Osteoblast (primary cell): ENCODE data around the gene EBF4. TPM values are rescaled to one million over a fixed set of nuclear protein-coding genes. Genes with fewer than 3 reads are reported as not detected.

ENCODE experiments used
- DNase-seq: peaks from one replicate; pipeline ENCODE4 v3.0.0; 2011; ENCODE audit warnings: low spot score, mixed read lengths; ENCODE audit not compliant: insufficient read length; ENCODE audit errors: missing footprints
- H2AFZ ChIP-seq: 2 replicates; pipeline ENCODE4 v1.6.0; 2011; ENCODE audit warnings: mild to moderate bottlenecking, low read length
- H3K27ac ChIP-seq: 2 replicates; pipeline ENCODE4 v1.5.1; 2011; ENCODE audit warnings: mild to moderate bottlenecking, low read depth, low read length, moderate library complexity
- H3K27me3 ChIP-seq: 2 replicates; pipeline ENCODE4 v1.6.0; 2012; ENCODE audit warnings: mild to moderate bottlenecking, control low read depth, inconsistent platforms, low read length, moderate library complexity; ENCODE audit not compliant: insufficient read depth
- H3K36me3 ChIP-seq: 2 replicates; pipeline ENCODE4 v1.5.1; 2011; ENCODE audit warnings: mild to moderate bottlenecking, low read length, control low read depth, moderate library complexity; ENCODE audit not compliant: insufficient read depth
- H3K4me1 ChIP-seq: 2 replicates; pipeline ENCODE4 v1.5.1; 2011; ENCODE audit warnings: mild to moderate bottlenecking, low read length, control low read depth, moderate library complexity; ENCODE audit not compliant: insufficient read depth
- H3K4me2 ChIP-seq: 2 replicates; pipeline ENCODE4 v1.6.0; 2011; ENCODE audit warnings: mild to moderate bottlenecking, low read length; ENCODE audit not compliant: insufficient read depth
- H3K4me3 ChIP-seq: fragments of 200-600 bp; sonication (generic); 3 replicates; pipeline ENCODE4 v1.5.1; 2012; ENCODE audit warnings: mild to moderate bottlenecking, low read length, inconsistent platforms; ENCODE audit not compliant: insufficient read depth
- H3K79me2 ChIP-seq: 2 replicates; pipeline ENCODE4 v1.6.0; 2012; ENCODE audit warnings: mild to moderate bottlenecking, low read length, control low read depth, inconsistent platforms; ENCODE audit not compliant: insufficient read depth
- H3K9me3 ChIP-seq: 2 replicates; pipeline ENCODE4 v1.5.1; 2011; ENCODE audit warnings: low read depth, low read length, control low read depth
- H4K20me1 ChIP-seq: 2 replicates; pipeline ENCODE4 v1.6.0; 2012; ENCODE audit warnings: mild to moderate bottlenecking, low read length, control low read depth; ENCODE audit not compliant: insufficient read depth
- total RNA-seq: library from RNA; depleted of rRNA; stranded (reverse); fragments of >200 nt; gene quantifications from 2 replicates; pipeline ENCODE4 v1.2.3, GENCODE V29; 2012
- TF ChIP-seq, protein P1 (sequence below): IDR thresholded peaks from 2 replicates; pipeline ENCODE4 v1.5.1; 2011; ENCODE audit warnings: mild to moderate bottlenecking, low read depth, low read length, moderate library complexity; ENCODE audit errors: extremely low read depth

EBF4 gene
- total RNA-seq, 1 donor, result under 0.01 TPM

DNA sequence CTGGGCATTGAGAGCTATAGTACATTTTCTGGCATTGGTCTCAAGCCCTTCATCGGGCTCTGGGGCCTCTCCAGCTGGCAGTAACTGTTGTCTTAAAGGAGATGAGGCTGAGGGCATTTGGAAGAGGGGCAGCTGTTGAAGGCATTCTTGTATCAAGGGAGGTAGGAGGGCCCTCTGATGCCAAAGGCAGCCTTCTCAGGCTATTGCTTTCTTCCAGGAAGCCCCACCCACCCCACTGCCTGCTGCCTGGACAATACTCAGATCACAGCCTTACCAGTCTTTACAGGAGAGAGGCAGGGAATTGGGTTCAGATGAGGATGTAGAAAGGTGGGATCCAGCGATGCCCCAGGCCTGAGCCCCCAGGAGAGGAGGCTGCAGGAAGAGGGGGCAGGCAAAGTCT is 61.8 kb downstream of the EBF4 start:
- peaks cover 66% of the 10 kb centered on the region for H3K27me3 ChIP-seq
- H3K79me2 ChIP-seq, result no peaks in the 10 kb centered on the region
- H2AFZ ChIP-seq, result no peak overlapping the region
- no peaks in the 10 kb centered on the region for H3K9me3 ChIP-seq
- no peaks in the 10 kb centered on the region for H3K36me3 ChIP-seq
- TF ChIP-seq, protein P1, sequence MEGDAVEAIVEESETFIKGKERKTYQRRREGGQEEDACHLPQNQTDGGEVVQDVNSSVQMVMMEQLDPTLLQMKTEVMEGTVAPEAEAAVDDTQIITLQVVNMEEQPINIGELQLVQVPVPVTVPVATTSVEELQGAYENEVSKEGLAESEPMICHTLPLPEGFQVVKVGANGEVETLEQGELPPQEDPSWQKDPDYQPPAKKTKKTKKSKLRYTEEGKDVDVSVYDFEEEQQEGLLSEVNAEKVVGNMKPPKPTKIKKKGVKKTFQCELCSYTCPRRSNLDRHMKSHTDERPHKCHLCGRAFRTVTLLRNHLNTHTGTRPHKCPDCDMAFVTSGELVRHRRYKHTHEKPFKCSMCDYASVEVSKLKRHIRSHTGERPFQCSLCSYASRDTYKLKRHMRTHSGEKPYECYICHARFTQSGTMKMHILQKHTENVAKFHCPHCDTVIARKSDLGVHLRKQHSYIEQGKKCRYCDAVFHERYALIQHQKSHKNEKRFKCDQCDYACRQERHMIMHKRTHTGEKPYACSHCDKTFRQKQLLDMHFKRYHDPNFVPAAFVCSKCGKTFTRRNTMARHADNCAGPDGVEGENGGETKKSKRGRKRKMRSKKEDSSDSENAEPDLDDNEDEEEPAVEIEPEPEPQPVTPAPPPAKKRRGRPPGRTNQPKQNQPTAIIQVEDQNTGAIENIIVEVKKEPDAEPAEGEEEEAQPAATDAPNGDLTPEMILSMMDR, result no peak
- peaks cover 13% of the 10 kb centered on the region for H3K4me1 ChIP-seq
- H4K20me1 ChIP-seq, result no peaks in the 10 kb centered on the region
- DNase-seq, result peak; percentile 75
- H3K4me3 ChIP-seq, result no peak overlapping the region
- H3K4me2 ChIP-seq, result no peak overlapping the region
- no peak overlapping the region for H3K27ac ChIP-seq

DNA sequence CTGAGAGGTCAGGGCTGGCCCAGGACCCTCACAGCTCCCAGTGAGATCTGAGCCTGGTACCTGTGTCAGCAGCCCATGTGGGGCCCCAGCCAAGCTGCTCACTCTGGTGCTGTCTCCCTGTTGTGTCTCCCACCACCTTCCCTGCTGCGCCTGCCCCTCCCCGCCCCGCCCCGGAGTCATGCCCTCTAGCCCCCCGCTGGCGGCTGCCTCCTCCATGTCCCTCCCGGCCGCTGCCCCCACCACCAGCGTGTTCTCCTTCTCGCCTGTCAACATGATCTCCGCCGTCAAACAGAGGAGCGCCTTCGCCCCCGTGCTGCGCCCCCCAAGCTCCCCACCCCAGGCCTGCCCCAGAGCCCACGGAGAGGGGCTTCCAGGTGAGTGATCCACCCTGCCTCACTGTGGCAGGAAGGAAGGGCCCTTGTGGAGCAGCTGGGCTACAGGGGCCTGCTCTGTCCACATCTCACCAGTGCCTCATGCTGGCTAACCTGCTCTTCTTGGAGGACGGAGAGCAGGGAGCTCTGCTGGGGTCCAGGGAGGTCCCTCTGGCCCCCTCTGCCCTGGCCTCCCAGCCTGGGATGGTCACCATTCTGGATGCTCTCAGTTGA is 63.0 kb downstream of the EBF4 start:
- H3K27ac ChIP-seq, result no peak overlapping the region
- H3K79me2 ChIP-seq, result no peaks in the 10 kb centered on the region
- H2AFZ ChIP-seq, result no peak overlapping the region
- peaks cover 58% of the 10 kb centered on the region for H3K27me3 ChIP-seq
- DNase-seq, result peak; percentile 73
- H4K20me1 ChIP-seq, result no peaks in the 10 kb centered on the region
- TF ChIP-seq, protein P1, result no peak
- H3K36me3 ChIP-seq, result no peaks in the 10 kb centered on the region
- no peak overlapping the region for H3K4me3 ChIP-seq
- H3K4me1 ChIP-seq, result peaks cover 13% of the 10 kb centered on the region
- H3K4me2 ChIP-seq, result no peak overlapping the region
- H3K9me3 ChIP-seq, result no peaks in the 10 kb centered on the region

DNA sequence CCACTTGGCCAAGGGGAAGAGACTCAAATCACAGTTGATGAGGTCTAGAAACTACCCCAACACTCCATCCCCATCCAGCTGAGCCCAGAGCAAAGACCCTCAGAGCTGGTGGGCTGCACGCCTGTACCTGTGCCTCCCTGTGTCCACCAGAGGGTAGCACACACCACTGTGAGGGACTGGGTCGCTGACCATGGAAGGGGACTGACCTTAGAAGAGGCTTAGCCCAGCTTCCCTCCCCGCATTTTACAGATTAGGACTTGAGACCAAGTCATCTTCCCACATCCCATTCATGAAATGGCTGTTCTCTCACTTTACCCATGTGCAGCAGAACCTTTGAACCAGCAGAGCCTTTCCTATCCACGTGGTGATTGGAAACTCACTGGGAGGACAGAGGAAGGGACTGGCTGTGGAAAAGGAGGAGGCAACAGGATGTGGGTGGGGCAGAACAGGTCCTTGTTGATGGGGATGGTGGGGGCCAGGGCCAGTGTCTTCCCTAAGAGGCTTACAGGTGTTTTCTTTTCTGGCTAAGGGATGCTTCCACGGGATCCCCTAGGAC is 63.6 kb downstream of the EBF4 start:
- Histone ChIP-seq H3K79me2 (no peaks in the 10 kb centered on the region), H3K27me3 (peaks cover 55% of the 10 kb centered on the region), H3K4me1 (peaks cover 7% of the 10 kb centered on the region), H3K36me3 (no peaks in the 10 kb centered on the region), H3K9me3 (no peaks in the 10 kb centered on the region), H3K27ac (no peak overlapping the region), H2AFZ (no peak overlapping the region), H3K4me3 (no peak overlapping the region), H3K4me2 (no peak overlapping the region), H4K20me1 (no peaks in the 10 kb centered on the region)
- peak; percentile 94 for DNase-seq
- TF ChIP-seq, protein P1, result peak; percentile 79

DNA sequence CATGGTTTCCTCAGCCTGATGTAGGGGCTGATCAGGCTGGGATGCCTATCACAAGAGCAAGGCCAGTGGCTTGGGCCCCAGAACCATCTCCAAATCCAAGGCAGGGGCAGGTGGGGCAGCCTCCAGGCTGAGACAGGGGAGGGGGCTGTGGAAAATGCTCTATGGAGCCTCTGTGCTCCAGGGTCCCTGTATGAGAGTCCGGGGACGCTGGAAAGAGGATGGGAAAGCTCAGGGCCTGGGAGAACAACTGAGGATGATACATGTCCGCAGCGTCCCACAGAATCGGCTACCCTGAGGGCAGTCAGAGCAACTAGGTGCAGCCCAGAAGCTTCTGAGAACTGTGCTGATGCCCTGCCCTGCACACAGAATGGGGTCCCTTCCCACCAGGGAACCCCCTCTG is 64.4 kb downstream of the EBF4 start:
- Histone ChIP-seq H3K79me2 (no peaks in the 10 kb centered on the region), H3K36me3 (no peaks in the 10 kb centered on the region), H2AFZ (no peak overlapping the region), H3K27ac (no peak overlapping the region), H3K4me3 (no peak overlapping the region), H3K4me2 (no peak overlapping the region), H3K9me3 (no peaks in the 10 kb centered on the region), H3K4me1 (peaks cover 7% of the 10 kb centered on the region), H3K27me3 (peaks cover 56% of the 10 kb centered on the region), H4K20me1 (no peaks in the 10 kb centered on the region)
- TF ChIP-seq, protein P1, result no peak
- DNase-seq, result peak; percentile 89
